Natural killer cell (primary cell): Measurements from ENCODE around the gene RAI1. TPM values are rescaled to one million over a fixed set of nuclear protein-coding genes. Genes with fewer than 3 reads are reported as not detected.

ENCODE experiments used
- ATAC-seq, 3 donors: fragments of 150-1000 bp in 2 of 3; fragments of 200-7000 bp in 1 of 3; cut with Tn5 transposase; 1 replicate in 1 of 3; 2 replicates in 2 of 3; pipeline ENCODE4 v1.10.0; 2021; ENCODE audit warnings: mild to moderate bottlenecking in 2 of 3, moderate library complexity in 2 of 3
- DNase-seq, 2 donors: peaks; one replicate each; pipeline versions ENCODE4 v3.0.0 to v3.0.0-alpha.2; 2013 to 2021; ENCODE audit warnings: mixed read lengths in 1 of 2
- H3K27ac ChIP-seq: one replicate; pipeline ENCODE4 v1.5.1; 2013; ENCODE audit warnings: mild to moderate bottlenecking, low read length
- H3K27me3 ChIP-seq: one replicate; pipeline ENCODE4 v1.6.1; 2013; ENCODE audit warnings: low read length; ENCODE audit not compliant: control insufficient read depth, insufficient read depth
- H3K36me3 ChIP-seq: one replicate; pipeline ENCODE4 v1.6.1; 2013; ENCODE audit warnings: low read length; ENCODE audit not compliant: control insufficient read depth, insufficient read depth
- H3K4me1 ChIP-seq: one replicate; pipeline ENCODE4 v1.6.1; 2013; ENCODE audit warnings: low read length; ENCODE audit not compliant: control insufficient read depth, insufficient read depth
- H3K4me3 ChIP-seq: one replicate; pipeline ENCODE4 v1.5.1; 2013; ENCODE audit warnings: low read length
- H3K9me3 ChIP-seq: one replicate; pipeline ENCODE4 v1.6.1; 2013; ENCODE audit warnings: low read length; ENCODE audit not compliant: control insufficient read depth, insufficient read depth
- H3K27ac Mint-ChIP-seq, 2 donors: one replicate each; pipeline ENCODE4 v1.8.0; 2022; ENCODE audit warnings: mild to moderate bottlenecking in 2 of 2, mixed read lengths in 2 of 2, moderate library complexity in 1 of 2
- H3K27me3 Mint-ChIP-seq, 2 donors: one replicate each; pipeline ENCODE4 v1.8.0; 2022; ENCODE audit warnings: low read depth in 2 of 2, mixed read lengths in 2 of 2
- H3K36me3 Mint-ChIP-seq: one replicate; pipeline ENCODE4 v1.8.0; 2022; ENCODE audit warnings: mixed read lengths
- H3K4me1 Mint-ChIP-seq, 2 donors: one replicate each; pipeline ENCODE4 v1.8.0; 2022; ENCODE audit warnings: mixed read lengths in 2 of 2
- H3K4me3 Mint-ChIP-seq: one replicate; pipeline ENCODE4 v1.8.0; 2022; ENCODE audit warnings: mild to moderate bottlenecking, moderate library complexity, mixed read lengths
- H3K9me3 Mint-ChIP-seq, 2 donors: one replicate each; pipeline ENCODE4 v1.8.0; 2022; ENCODE audit warnings: mixed read lengths in 2 of 2
- CTCF ChIP-seq: fragments of 200-600 bp; IDR thresholded peaks from one replicate; pipeline ENCODE4 v1.8.0; 2022; ENCODE audit warnings: antibody characterized with exemption
- WGBS: methylation state at CpG from one replicate; pipeline ENCODE4 v1.1.7; 2013; ENCODE audit warnings: missing lambda C conversion rate; ENCODE audit not compliant: insufficient coverage; 5-methylcytosine and 5-hydroxymethylcytosine counted together
- intact Hi-C: fragments of 100-400 bp; cut with micrococcal nuclease; formaldehyde crosslinking; loops from one replicate; pipeline ENCODE4 v1.14.2; 2022
- total RNA-seq, 4 donors: library from RNA; stranded (reverse); fragments of 120-200 nt in 1 of 4; gene quantifications; one replicate each; pipeline versions ENCODE4 v1.2.3 to v1.2.4, GENCODE V29; 2013 to 2022

The RAI1 gene
- total RNA-seq, 3 donors from 2014 or later (not counting 1 experiment from before 2014, with no cell fraction given) = 39.8 to 55.0 (median 49.4) TPM

GRCh38 chr17:17752821-17753321 is 71.6 kb downstream of the RAI1 start:
- H3K27me3 Mint-ChIP-seq = no peaks in the 10 kb centered on the region
- DNase-seq (no peak), ATAC-seq (no peak)
- peak overlapping the region; percentile 57 for H3K4me3 ChIP-seq
- no peaks in the 10 kb centered on the region for H3K27me3 ChIP-seq
- H3K4me3 Mint-ChIP-seq = peak overlapping the region; percentile 91
- peaks cover 65 to 67% of the 10 kb centered on the region in 2 donors for H3K4me1 Mint-ChIP-seq
- H3K9me3 ChIP-seq = no peaks in the 10 kb centered on the region
- intact Hi-C loops = loop anchor here (1.0 to 5.0 kb wide), 6 partner anchors 30 to 219 kb away; partner anchors contain the start of genes DRC3, SREBF1 and TOM1L2
- H3K9me3 Mint-ChIP-seq = no peaks in the 10 kb centered on the region
- H3K36me3 Mint-ChIP-seq = no peaks in the 10 kb centered on the region
- TF ChIP-seq CTCF = no peak
- WGBS = 45% methylated on average over 8 of the region's 9 CpGs
- no peaks in the 10 kb centered on the region for H3K36me3 ChIP-seq
- H3K27ac Mint-ChIP-seq = peak overlapping the region; percentile 95 to 99
- peaks cover 84% of the 10 kb centered on the region for H3K4me1 ChIP-seq
- H3K27ac ChIP-seq = peak overlapping the region; percentile 83

GRCh38 chr17:17754719-17755686 is 73.7 kb downstream of the RAI1 start:
- H3K9me3 Mint-ChIP-seq = no peaks in the 10 kb centered on the region
- no peak for ATAC-seq
- Histone ChIP-seq H3K27me3 (no peaks in the 10 kb centered on the region), H3K36me3 (no peaks in the 10 kb centered on the region), H3K4me1 (peaks cover 82% of the 10 kb centered on the region), H3K9me3 (no peaks in the 10 kb centered on the region), H3K27ac (no peak overlapping the region), H3K4me3 (no peak overlapping the region)
- no peak overlapping the region for H3K4me3 Mint-ChIP-seq
- no peak for DNase-seq
- peaks cover 60 to 62% of the 10 kb centered on the region in 2 donors for H3K4me1 Mint-ChIP-seq
- intact Hi-C loops = loop anchor here (5.0 kb wide), 3 partner anchors 43 to 217 kb away; partner anchors contain the start of genes DRC3, SREBF1 and TOM1L2
- H3K27me3 Mint-ChIP-seq = no peaks in the 10 kb centered on the region
- WGBS = 83% methylated on average over 11 of the region's 11 CpGs
- H3K27ac Mint-ChIP-seq = peak overlapping the region; percentile 64 to 99
- H3K36me3 Mint-ChIP-seq = no peaks in the 10 kb centered on the region
- no peak for TF ChIP-seq CTCF

- no peak for TF ChIP-seq CTCF
- no peaks in the 10 kb centered on the region for H3K27me3 ChIP-seq
- intact Hi-C loops = no loop called here
These were observed 74.5 kb downstream of the RAI1 start for GRCh38 chr17:17755715-17756114.

More at GRCh38 chr17:17755715-17756114, 74.5 kb downstream of the RAI1 start:
- ATAC-seq (no peak), DNase-seq (no peak)
- Histone ChIP-seq H3K9me3 (no peaks in the 10 kb centered on the region), H3K36me3 (no peaks in the 10 kb centered on the region), H3K4me3 (no peak overlapping the region), H3K4me1 (peaks cover 75% of the 10 kb centered on the region), H3K27ac (no peak overlapping the region)
- WGBS = 78% methylated on average over 8 of the region's 8 CpGs
- Mint-ChIP-seq H3K9me3 (no peaks in the 10 kb centered on the region), H3K27ac (peak overlapping the region; percentile 31 to 64), H3K4me3 (no peak overlapping the region), H3K36me3 (no peaks in the 10 kb centered on the region), H3K27me3 (no peaks in the 10 kb centered on the region), H3K4me1 (peaks cover 57 to 58% of the 10 kb centered on the region in 2 donors)
